ENCODE data around the gene FBXW7.

FBXW7 gene

GRCh38 chr4:152529880-152530279 is 6.0 kb downstream of the FBXW7 start:
- Histone ChIP-seq H2BK5ac (ENCODE audit: low read depth, low read length, poor library complexity) (no peak overlapping the region), H3K27me3 (ENCODE audit: insufficient read depth, low read length) (no peaks in the 10 kb centered on the region), H2AFZ (ENCODE audit: insufficient read depth, low read length, poor library complexity) (no peak overlapping the region), H3K4me3 (ENCODE audit: low read depth, low read length) (no peak overlapping the region), H2BK120ac (ENCODE audit: insufficient read depth, low read length, poor library complexity) (no peak overlapping the region), H3K9ac (ENCODE audit: low read length) (no peak overlapping the region), H3K18ac (ENCODE audit: low read length) (no peak overlapping the region), H3K27ac (ENCODE audit: low read depth, low read length) (no peak overlapping the region), H3K23ac (ENCODE audit: low read length) (no peak overlapping the region), H3K9me3 (ENCODE audit: insufficient read depth, low read depth, low read length) (no peaks in the 10 kb centered on the region), H4K91ac (ENCODE audit: low read depth, low read length) (no peak overlapping the region), H3K4ac (ENCODE audit: low read depth, low read length) (no peak overlapping the region), H3K4me1 (ENCODE audit: control insufficient read depth in 1 of 2, insufficient read depth in 2 of 2, low read length in 2 of 2) (peaks cover 2% of the 10 kb centered on the region in 2 experiments), H3K36me3 (ENCODE audit: control insufficient read depth in 1 of 2, insufficient read depth in 2 of 2, low read length in 2 of 2) (no peaks in the 10 kb centered on the region), H2BK12ac (ENCODE audit: low read length) (no peak overlapping the region), H3K79me1 (ENCODE audit: low read length) (no peaks in the 10 kb centered on the region), H3K4me2 (ENCODE audit: low read length) (no peak overlapping the region), H4K8ac (ENCODE audit: low read depth, low read length) (no peak overlapping the region), H3K79me2 (ENCODE audit: control insufficient read depth, insufficient read depth, low read length, poor library complexity) (peaks cover 7% of the 10 kb centered on the region), H3K14ac (ENCODE audit: low read length) (no peak overlapping the region), H2AK5ac (ENCODE audit: low read length) (no peak overlapping the region), H4K12ac (ENCODE audit: low read depth, low read length) (no peak overlapping the region)
- WGBS (ENCODE audit: extremely low coverage, insufficient coverage, insufficient read length): no CpG with 5 or more reads among the region's 8 CpGs
- DNase-seq: no peak

DNA sequence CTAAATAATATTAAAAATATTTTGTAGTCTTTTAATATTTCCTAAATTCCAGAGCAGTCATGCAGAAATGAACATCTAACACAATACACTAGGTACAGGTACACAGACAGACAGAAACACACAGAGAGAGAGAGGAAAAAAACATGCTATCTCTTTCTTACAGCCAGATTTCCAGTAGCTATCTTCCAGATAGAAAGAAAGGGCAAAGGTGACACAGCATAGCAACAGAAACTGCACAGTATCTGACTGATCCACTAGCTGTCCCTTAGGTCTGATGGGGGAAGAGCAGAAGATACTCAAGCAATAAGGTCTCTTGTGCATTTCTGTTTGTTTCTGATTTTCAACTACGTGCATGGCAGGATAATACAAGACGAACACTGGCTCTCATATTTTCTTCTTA is 7.8 kb downstream of the FBXW7 start:
- Histone ChIP-seq H3K9me3 (ENCODE audit: insufficient read depth, low read depth, low read length) (no peaks in the 10 kb centered on the region), H3K36me3 (ENCODE audit: control insufficient read depth in 1 of 2, insufficient read depth in 2 of 2, low read length in 2 of 2) (no peaks in the 10 kb centered on the region), H3K4ac (ENCODE audit: low read depth, low read length) (no peak overlapping the region), H3K27ac (ENCODE audit: low read depth, low read length) (no peak overlapping the region), H2BK5ac (ENCODE audit: low read depth, low read length, poor library complexity) (no peak overlapping the region), H3K27me3 (ENCODE audit: insufficient read depth, low read length) (no peaks in the 10 kb centered on the region), H3K4me1 (ENCODE audit: control insufficient read depth in 1 of 2, insufficient read depth in 2 of 2, low read length in 2 of 2) (no peaks in the 10 kb centered on the region), H3K79me2 (ENCODE audit: control insufficient read depth, insufficient read depth, low read length, poor library complexity) (peaks cover 2% of the 10 kb centered on the region), H3K9ac (ENCODE audit: low read length) (no peak overlapping the region), H3K4me3 (ENCODE audit: low read depth, low read length) (no peak overlapping the region), H3K18ac (ENCODE audit: low read length) (no peak overlapping the region), H3K23ac (ENCODE audit: low read length) (no peak overlapping the region), H4K8ac (ENCODE audit: low read depth, low read length) (no peak overlapping the region), H3K4me2 (ENCODE audit: low read length) (no peak overlapping the region), H4K12ac (ENCODE audit: low read depth, low read length) (no peak overlapping the region), H2BK12ac (ENCODE audit: low read length) (no peak overlapping the region), H2AK5ac (ENCODE audit: low read length) (no peak overlapping the region), H3K79me1 (ENCODE audit: low read length) (no peaks in the 10 kb centered on the region), H2AFZ (ENCODE audit: insufficient read depth, low read length, poor library complexity) (no peak overlapping the region), H4K91ac (ENCODE audit: low read depth, low read length) (no peak overlapping the region), H2BK120ac (ENCODE audit: insufficient read depth, low read length, poor library complexity) (no peak overlapping the region), H3K14ac (ENCODE audit: low read length) (no peak overlapping the region)
- WGBS (ENCODE audit: extremely low coverage, insufficient coverage, insufficient read length): no CpG with 5 or more reads among the region's 2 CpGs
- DNase-seq: no peak

- WGBS (ENCODE audit: extremely low coverage, insufficient coverage, insufficient read length): no CpG with 5 or more reads among the region's 4 CpGs
- no peak for DNase-seq
- H3K4me3 ChIP-seq (ENCODE audit: low read depth, low read length): no peak overlapping the region
Observed at GRCh38 chr4:152525878-152526277, 10.0 kb downstream of the FBXW7 start.

DNA sequence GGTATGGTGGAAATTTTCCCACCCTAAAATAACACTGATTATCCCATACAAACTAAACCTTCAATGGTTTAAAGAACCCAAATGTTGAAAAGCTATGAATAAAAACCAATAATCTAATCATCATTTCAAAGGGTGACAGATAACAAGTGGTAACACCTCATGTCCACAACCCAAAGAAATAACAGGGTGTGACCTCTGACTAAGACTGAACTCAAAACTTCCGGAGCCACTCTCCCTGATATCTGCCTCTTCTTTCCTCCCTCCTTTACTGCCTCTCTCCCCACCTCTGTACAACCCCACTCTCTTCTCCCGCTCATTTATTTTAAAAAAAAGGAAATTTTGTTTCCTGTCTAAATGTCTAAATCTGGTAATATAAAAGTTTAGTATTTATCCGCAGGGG is 11.5 kb downstream of the FBXW7 start:
- Histone ChIP-seq H3K4me1 (ENCODE audit: control insufficient read depth in 1 of 2, insufficient read depth in 2 of 2, low read length in 2 of 2) (no peaks in the 10 kb centered on the region), H2AFZ (ENCODE audit: insufficient read depth, low read length, poor library complexity) (no peak overlapping the region), H2AK5ac (ENCODE audit: low read length) (no peak overlapping the region), H3K36me3 (ENCODE audit: control insufficient read depth in 1 of 2, insufficient read depth in 2 of 2, low read length in 2 of 2) (no peaks in the 10 kb centered on the region), H3K4me2 (ENCODE audit: low read length) (no peak overlapping the region), H3K9ac (ENCODE audit: low read length) (no peak overlapping the region), H3K79me2 (ENCODE audit: control insufficient read depth, insufficient read depth, low read length, poor library complexity) (peaks cover 2% of the 10 kb centered on the region), H4K12ac (ENCODE audit: low read depth, low read length) (no peak overlapping the region), H4K91ac (ENCODE audit: low read depth, low read length) (no peak overlapping the region), H4K8ac (ENCODE audit: low read depth, low read length) (no peak overlapping the region), H2BK120ac (ENCODE audit: insufficient read depth, low read length, poor library complexity) (no peak overlapping the region), H3K4me3 (ENCODE audit: low read depth, low read length) (no peak overlapping the region), H3K23ac (ENCODE audit: low read length) (no peak overlapping the region), H3K27ac (ENCODE audit: low read depth, low read length) (no peak overlapping the region), H3K79me1 (ENCODE audit: low read length) (no peaks in the 10 kb centered on the region), H3K27me3 (ENCODE audit: insufficient read depth, low read length) (no peaks in the 10 kb centered on the region), H3K14ac (ENCODE audit: low read length) (no peak overlapping the region), H3K18ac (ENCODE audit: low read length) (no peak overlapping the region), H2BK5ac (ENCODE audit: low read depth, low read length, poor library complexity) (no peak overlapping the region), H3K4ac (ENCODE audit: low read depth, low read length) (no peak overlapping the region), H2BK12ac (ENCODE audit: low read length) (no peak overlapping the region), H3K9me3 (ENCODE audit: insufficient read depth, low read depth, low read length) (no peaks in the 10 kb centered on the region)
- no CpG with 5 or more reads among the region's 3 CpGs for WGBS (ENCODE audit: extremely low coverage, insufficient coverage, insufficient read length)
- no peak for DNase-seq

More at GRCh38 chr4:152525878-152526277, 10.0 kb downstream of the FBXW7 start:
- no peak overlapping the region for H2BK12ac ChIP-seq (ENCODE audit: low read length)
- no peaks in the 10 kb centered on the region for H3K27me3 ChIP-seq (ENCODE audit: insufficient read depth, low read length)
- H3K27ac ChIP-seq (ENCODE audit: low read depth, low read length): no peak overlapping the region
- H3K79me2 ChIP-seq (ENCODE audit: control insufficient read depth, insufficient read depth, low read length, poor library complexity): peaks cover 2% of the 10 kb centered on the region
- no peak overlapping the region for H2AK5ac ChIP-seq (ENCODE audit: low read length)
- no peaks in the 10 kb centered on the region for H3K36me3 ChIP-seq (ENCODE audit: control insufficient read depth in 1 of 2, insufficient read depth in 2 of 2, low read length in 2 of 2)
- no peak overlapping the region for H3K9ac ChIP-seq (ENCODE audit: low read length)
- no peak overlapping the region for H2BK5ac ChIP-seq (ENCODE audit: low read depth, low read length, poor library complexity)
- H4K8ac ChIP-seq (ENCODE audit: low read depth, low read length): no peak overlapping the region
- no peak overlapping the region for H3K18ac ChIP-seq (ENCODE audit: low read length)
- no peak overlapping the region for H3K4ac ChIP-seq (ENCODE audit: low read depth, low read length)
- no peak overlapping the region for H3K23ac ChIP-seq (ENCODE audit: low read length)
- no peak overlapping the region for H3K4me2 ChIP-seq (ENCODE audit: low read length)
- H2BK120ac ChIP-seq (ENCODE audit: insufficient read depth, low read length, poor library complexity): no peak overlapping the region
- no peaks in the 10 kb centered on the region for H3K9me3 ChIP-seq (ENCODE audit: insufficient read depth, low read depth, low read length)
- H3K14ac ChIP-seq (ENCODE audit: low read length): no peak overlapping the region
- no peak overlapping the region for H2AFZ ChIP-seq (ENCODE audit: insufficient read depth, low read length, poor library complexity)
- H3K4me1 ChIP-seq (ENCODE audit: control insufficient read depth in 1 of 2, insufficient read depth in 2 of 2, low read length in 2 of 2): no peaks in the 10 kb centered on the region
- H4K91ac ChIP-seq (ENCODE audit: low read depth, low read length): no peak overlapping the region
- H4K12ac ChIP-seq (ENCODE audit: low read depth, low read length): no peak overlapping the region
- H3K79me1 ChIP-seq (ENCODE audit: low read length): no peaks in the 10 kb centered on the region
